Activated CD4-positive, alpha-beta T cell treated with anti-CD3 and anti-CD28 coated beads, Interleukin-2, amount 10 ng/mL, durations not matched to agents 7 days and 5 days (primary cell): ENCODE data around the gene ACAD8. TPM values are rescaled to one million over a fixed set of nuclear protein-coding genes. Genes with fewer than 3 reads are reported as not detected.
"Not testable (repeated sequence)": the region's sequence is repeated elsewhere in the genome, so short reads cannot be mapped to it uniquely, and the experiment has no call there.

Source experiments
- CTCF ChIA-PET: fragments of 350-600 bp; sonication (Branson Sonifier 250); formaldehyde crosslinking; loops from one replicate; lab custom pipeline; 2021; ENCODE audit warnings: antibody characterized with exemption; lab: Charles Lee
- POLR2A ChIA-PET: fragments of 350-600 bp; sonication (Branson Sonifier 250); formaldehyde crosslinking; loops from one replicate; lab custom pipeline; 2021; ENCODE audit warnings: antibody characterized with exemption; lab: Charles Lee
- DNase-seq: peaks from one replicate; pipeline ENCODE4 v3.0.0-alpha.2; 2020
- H3K27ac Mint-ChIP-seq: one replicate; pipeline ENCODE4 v1.8.0; 2021; ENCODE audit warnings: mild to moderate bottlenecking, moderate library complexity, mixed read lengths
- H3K27me3 Mint-ChIP-seq: one replicate; pipeline ENCODE4 v1.8.0; 2021; ENCODE audit warnings: mixed read lengths
- H3K36me3 Mint-ChIP-seq: one replicate; pipeline ENCODE4 v1.8.0; 2021; ENCODE audit warnings: low read depth, mixed read lengths
- H3K4me1 Mint-ChIP-seq: one replicate; pipeline ENCODE4 v1.8.0; 2021; ENCODE audit warnings: mixed read lengths
- H3K4me3 Mint-ChIP-seq: one replicate; pipeline ENCODE4 v1.8.0; 2021; ENCODE audit warnings: mild to moderate bottlenecking, moderate library complexity, mixed read lengths
- H3K9me3 Mint-ChIP-seq: one replicate; pipeline ENCODE4 v1.8.0; 2021; ENCODE audit warnings: mixed read lengths
- total RNA-seq, 2 experiments: library from RNA; stranded (reverse); gene quantifications; one replicate each; pipeline ENCODE4 v1.2.3, GENCODE V29; 2021

The ACAD8 gene
- total RNA-seq, 2 experiments from 2014 or later: 21.7 to 21.8 TPM

DNA sequence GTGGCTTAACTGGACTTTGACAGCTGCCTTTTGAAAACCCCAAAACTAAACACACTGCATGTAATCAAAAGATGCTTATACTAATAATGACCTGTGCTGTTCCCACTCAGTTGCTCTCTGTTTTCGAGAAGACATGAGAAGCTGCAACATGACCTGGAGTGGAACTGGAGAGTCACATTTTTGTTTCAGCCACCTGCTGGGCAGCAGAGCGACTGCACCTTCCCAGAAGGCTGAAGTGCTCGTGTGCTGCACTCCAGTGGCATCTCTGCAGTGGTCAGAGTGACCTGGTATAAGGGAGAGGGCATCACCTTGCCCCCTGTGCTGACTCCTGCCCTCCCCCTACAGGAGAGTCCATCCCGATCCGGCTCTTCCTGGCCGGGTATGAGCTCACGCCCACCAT, 8.8 kb upstream of the ACAD8 start:
- Mint-ChIP-seq H3K4me3 (no peak overlapping the region), H3K27ac (peak overlapping the region; percentile 47), H3K27me3 (no peaks in the 10 kb centered on the region), H3K4me1 (peaks cover 8% of the 10 kb centered on the region), H3K36me3 (peaks cover 48% of the 10 kb centered on the region), H3K9me3 (no peaks in the 10 kb centered on the region)
- ChIA-PET POLR2A (no interaction called here), CTCF (interaction anchor here (0.9 to 2.6 kb wide), 6 partner anchors 10 to 31 kb away, joined by 3 to 16 read pairs (median 8); partner anchors contain the start of genes GLB1L3, NCAPD3 and VPS26B)
- peak; percentile 40 for DNase-seq

GRCh38 chr11:134245434-134245833, 7.9 kb upstream of the ACAD8 start:
- no peak for DNase-seq
- Mint-ChIP-seq H3K27me3 (no peaks in the 10 kb centered on the region), H3K4me3 (no peak overlapping the region), H3K36me3 (peaks cover 43% of the 10 kb centered on the region), H3K4me1 (peaks cover 8% of the 10 kb centered on the region), H3K27ac (no peak overlapping the region), H3K9me3 (no peaks in the 10 kb centered on the region)
- ChIA-PET POLR2A (no interaction called here), CTCF (interaction anchor here (0.9 to 2.6 kb wide), 6 partner anchors 11 to 31 kb away, joined by 3 to 16 read pairs (median 8); partner anchors contain the start of genes GLB1L3, NCAPD3 and VPS26B)

GRCh38 chr11:134246100-134246499, 7.3 kb upstream of the ACAD8 start:
- ChIA-PET CTCF (no interaction called here), POLR2A (no interaction called here)
- Mint-ChIP-seq H3K9me3 (no peaks in the 10 kb centered on the region), H3K36me3 (peaks cover 44% of the 10 kb centered on the region), H3K27me3 (no peaks in the 10 kb centered on the region), H3K27ac (no peak overlapping the region), H3K4me1 (peaks cover 8% of the 10 kb centered on the region), H3K4me3 (no peak overlapping the region)
- no peak for DNase-seq

GRCh38 chr11:134246678-134247077, 6.7 kb upstream of the ACAD8 start:
- Mint-ChIP-seq H3K4me3 (no peak overlapping the region), H3K9me3 (no peaks in the 10 kb centered on the region), H3K27me3 (no peaks in the 10 kb centered on the region), H3K27ac (no peak overlapping the region), H3K36me3 (peaks cover 47% of the 10 kb centered on the region), H3K4me1 (peaks cover 11% of the 10 kb centered on the region)
- DNase-seq: no peak
- ChIA-PET CTCF (no interaction called here), POLR2A (no interaction called here)

DNA sequence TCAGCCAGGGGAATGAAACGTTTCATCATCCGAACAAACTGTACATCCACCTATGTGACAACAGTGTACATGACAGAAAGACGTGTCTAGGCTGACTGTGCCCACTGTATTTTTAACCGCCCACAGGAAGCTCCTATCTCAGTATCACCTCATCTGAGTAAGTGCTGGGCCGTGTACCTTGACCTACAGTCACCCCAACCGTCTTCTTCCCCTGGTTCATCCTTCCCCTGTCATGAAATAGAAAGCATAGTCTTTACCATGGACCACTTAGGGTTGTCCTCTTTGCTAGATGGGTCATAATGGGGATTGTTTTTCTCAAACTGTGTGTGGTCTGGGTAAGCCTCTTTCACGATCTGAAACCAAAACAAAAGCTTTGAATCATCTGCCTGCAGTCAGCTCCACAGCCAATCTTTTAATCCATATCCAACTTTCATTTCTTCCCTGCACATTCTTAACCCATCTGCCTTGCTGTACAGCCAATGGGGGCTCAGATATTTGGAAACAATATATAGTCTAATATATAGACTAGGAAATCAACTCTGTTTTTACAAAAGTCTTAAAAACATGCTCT, 4.4 kb upstream of the ACAD8 start:
- H3K36me3 Mint-ChIP-seq: peaks cover 37% of the 10 kb centered on the region
- no peak for DNase-seq
- ChIA-PET POLR2A (no interaction called here), CTCF (interaction anchor here (0.8 to 2.0 kb wide), 6 partner anchors 8 to 27 kb away, joined by 3 to 8 read pairs (median 4); partner anchors contain the start of gene GLB1L3)
- peaks cover 20% of the 10 kb centered on the region for H3K4me1 Mint-ChIP-seq
- H3K27ac Mint-ChIP-seq: peak overlapping the region; percentile 10
- H3K27me3 Mint-ChIP-seq: no peaks in the 10 kb centered on the region
- no peaks in the 10 kb centered on the region for H3K9me3 Mint-ChIP-seq
- no peak overlapping the region for H3K4me3 Mint-ChIP-seq

GRCh38 chr11:134250246-134250645, 3.1 kb upstream of the ACAD8 start:
- peaks cover 29% of the 10 kb centered on the region for H3K4me1 Mint-ChIP-seq
- no peak for DNase-seq
- H3K36me3 Mint-ChIP-seq: peaks cover 28% of the 10 kb centered on the region
- ChIA-PET CTCF (interaction anchor here (2.0 to 2.1 kb wide), 2 partner anchors 10 to 12 kb away, joined by 5 to 6 read pairs; no protein-coding TSS in a partner anchor), POLR2A (no interaction called here)
- no peaks in the 10 kb centered on the region for H3K9me3 Mint-ChIP-seq
- H3K27ac Mint-ChIP-seq: no peak overlapping the region
- no peaks in the 10 kb centered on the region for H3K27me3 Mint-ChIP-seq
- H3K4me3 Mint-ChIP-seq: no peak overlapping the region

- ChIA-PET CTCF (interaction anchor here (2.1 kb wide), 1 partner anchor 11 kb away, joined by 5 read pairs; no protein-coding TSS in a partner anchor), POLR2A (no interaction called here)
- H3K36me3 Mint-ChIP-seq: peaks cover 28% of the 10 kb centered on the region
- H3K4me1 Mint-ChIP-seq: peaks cover 33% of the 10 kb centered on the region
- no peaks in the 10 kb centered on the region for H3K9me3 Mint-ChIP-seq
- H3K27ac Mint-ChIP-seq: no peak overlapping the region
- no peaks in the 10 kb centered on the region for H3K27me3 Mint-ChIP-seq
- DNase-seq: no peak
- H3K4me3 Mint-ChIP-seq: no peak overlapping the region
Measured at GRCh38 chr11:134250675-134251074, 2.7 kb upstream of the ACAD8 start.

DNA sequence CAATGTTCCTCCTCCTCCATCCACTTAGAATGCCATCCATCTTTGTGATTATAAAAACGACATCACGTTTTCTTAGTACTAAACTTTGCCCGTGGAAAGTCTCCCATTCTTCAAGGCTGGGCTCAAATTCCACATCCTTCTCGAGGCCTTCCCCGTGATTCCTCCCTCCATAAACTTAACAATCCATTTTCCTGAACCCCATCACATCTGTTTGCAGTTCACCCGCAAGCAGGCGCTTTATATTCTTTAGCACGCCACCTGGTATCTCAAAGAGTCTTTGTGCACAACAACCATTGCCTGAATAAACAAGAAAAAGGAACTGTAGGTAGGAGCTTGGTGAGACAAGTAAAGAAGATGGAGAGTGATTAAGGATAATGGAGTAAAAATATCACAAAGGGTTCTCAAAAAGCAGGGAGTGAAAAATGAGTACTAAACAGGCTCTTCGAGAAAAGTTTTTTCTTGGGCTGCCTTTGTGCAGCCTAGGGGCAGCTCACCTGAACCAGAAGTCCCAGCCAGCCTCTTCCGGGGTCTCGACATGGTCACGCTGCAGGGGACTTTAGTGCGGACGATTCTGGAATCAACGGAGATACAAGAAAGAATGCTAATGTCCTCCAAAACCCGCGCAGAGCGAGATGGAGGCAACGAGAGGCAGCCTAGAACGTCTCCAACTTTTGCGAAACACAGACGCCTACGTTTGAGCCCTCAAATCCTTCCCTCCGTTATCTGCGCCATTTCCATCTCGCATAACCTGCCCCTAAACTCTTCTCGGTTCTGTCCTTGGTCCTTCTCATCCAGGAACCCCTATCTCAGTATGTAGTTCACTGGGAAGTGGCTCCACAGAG, 801 bp upstream of the ACAD8 start:
- DNase-seq: peak; percentile 41
- Mint-ChIP-seq H3K27ac (peak overlapping the region; percentile 83), H3K4me3 (peak overlapping the region; percentile 88), H3K9me3 (no peaks in the 10 kb centered on the region), H3K27me3 (no peaks in the 10 kb centered on the region), H3K36me3 (peaks cover 18% of the 10 kb centered on the region), H3K4me1 (peaks cover 35% of the 10 kb centered on the region)
- ChIA-PET POLR2A (interaction anchor here (3.0 kb wide), 1 partner anchor 28 kb away, joined by 14 read pairs; the partner anchor contains the start of genes NCAPD3 and VPS26B), CTCF (interaction anchor here (1.0 to 2.1 kb wide), 6 partner anchors 11 to 28 kb away, joined by 3 to 6 read pairs (median 4); partner anchors contain the start of gene VPS26B)

DNA sequence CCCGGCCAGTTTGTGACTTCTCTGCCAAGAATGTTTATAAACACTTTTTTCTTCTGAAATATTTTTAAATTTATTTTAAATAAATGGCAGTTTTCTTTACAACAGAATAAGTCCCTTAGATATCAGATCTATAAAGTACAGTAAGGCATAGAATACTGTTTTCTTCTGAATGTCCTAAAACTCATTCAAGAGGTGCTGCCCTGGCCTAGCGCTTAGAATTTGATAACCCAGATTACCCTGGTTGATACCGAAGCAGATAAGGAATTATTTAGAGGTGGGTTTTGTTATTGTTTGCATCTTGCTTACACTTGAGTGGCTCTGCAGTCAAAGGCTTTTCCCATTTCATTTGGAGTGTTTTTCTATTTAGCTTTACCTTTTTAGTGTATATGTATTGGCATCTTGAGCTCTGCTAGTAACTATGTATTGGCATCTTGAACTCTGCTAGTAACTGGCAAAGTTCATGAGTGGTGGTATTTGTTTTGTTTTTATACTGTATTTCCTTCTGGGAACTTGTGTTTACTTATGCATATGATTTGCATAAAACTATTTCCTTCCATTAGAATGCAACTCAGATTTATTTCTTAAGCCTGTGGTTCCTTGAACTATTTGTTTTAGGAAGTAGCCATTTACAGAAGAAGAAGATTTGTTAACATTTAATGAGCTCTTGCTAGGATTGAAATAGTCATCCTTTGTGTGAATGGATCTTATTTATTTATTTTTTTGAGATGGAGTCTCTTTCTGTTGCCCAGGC, 1.2 kb downstream of the ACAD8 start:
- H3K4me1 Mint-ChIP-seq: peaks cover 27% of the 10 kb centered on the region
- DNase-seq: no peak
- peaks cover 9% of the 10 kb centered on the region for H3K36me3 Mint-ChIP-seq
- H3K4me3 Mint-ChIP-seq: peak overlapping the region; percentile 88
- ChIA-PET POLR2A (interaction anchor here (3.0 kb wide), 1 partner anchor 30 kb away, joined by 14 read pairs; the partner anchor contains the start of genes NCAPD3 and VPS26B), CTCF (interaction anchor here (0.8 to 1.6 kb wide), 5 partner anchors 16 to 30 kb away, joined by 3 to 9 read pairs (median 3); partner anchors contain the start of genes GLB1L3 and VPS26B)
- no peaks in the 10 kb centered on the region for H3K9me3 Mint-ChIP-seq
- H3K27me3 Mint-ChIP-seq: no peaks in the 10 kb centered on the region
- H3K27ac Mint-ChIP-seq: no peak overlapping the region

- not testable (repeated sequence) for DNase-seq, H3K27ac Mint-ChIP-seq, H3K27me3 Mint-ChIP-seq, H3K9me3 Mint-ChIP-seq, H3K4me3 Mint-ChIP-seq
- ChIA-PET POLR2A (interaction anchor here (3.0 kb wide), 1 partner anchor 31 kb away, joined by 14 read pairs; the partner anchor contains the start of genes NCAPD3 and VPS26B), CTCF (interaction anchor here (0.8 to 1.6 kb wide), 4 partner anchors 17 to 31 kb away, joined by 3 to 9 read pairs (median 4); partner anchors contain the start of genes GLB1L3 and VPS26B)
- Mint-ChIP-seq H3K36me3 (peaks cover 15% of the 10 kb centered on the region), H3K4me1 (peaks cover 31% of the 10 kb centered on the region)
Measured at GRCh38 chr11:134255184-134255561, 1.8 kb downstream of the ACAD8 start.

- Mint-ChIP-seq H3K9me3 (no peaks in the 10 kb centered on the region), H3K4me1 (peaks cover 29% of the 10 kb centered on the region), H3K36me3 (peaks cover 13% of the 10 kb centered on the region), H3K4me3 (no peak overlapping the region), H3K27ac (no peak overlapping the region), H3K27me3 (no peaks in the 10 kb centered on the region)
- ChIA-PET CTCF (interaction anchor here (0.6 to 1.4 kb wide), 2 partner anchors 19 to 206 kb away, joined by 4 to 5 read pairs; partner anchors contain the start of gene GLB1L3), POLR2A (no interaction called here)
- DNase-seq: no peak
Measured at GRCh38 chr11:134257101-134257500, 3.7 kb downstream of the ACAD8 start.

GRCh38 chr11:134258577-134258976, 5.2 kb downstream of the ACAD8 start:
- H3K27ac Mint-ChIP-seq: no peak overlapping the region
- H3K36me3 Mint-ChIP-seq: peaks cover 22% of the 10 kb centered on the region
- H3K4me3 Mint-ChIP-seq: no peak overlapping the region
- ChIA-PET POLR2A (interaction anchor here (0.5 kb wide), 1 partner anchor 34 kb away, joined by 5 read pairs; the partner anchor contains the start of gene VPS26B), CTCF (no interaction called here)
- no peaks in the 10 kb centered on the region for H3K27me3 Mint-ChIP-seq
- H3K9me3 Mint-ChIP-seq: no peaks in the 10 kb centered on the region
- peaks cover 25% of the 10 kb centered on the region for H3K4me1 Mint-ChIP-seq
- no peak for DNase-seq
